ENCODE results near the gene FASTK.

- TF ChIP-seq CTCF (IDR thresholded peaks at IDR 0.05) (no peak), EZH2phosphoT487 (IDR thresholded peaks at IDR 0.05) (no peak)
Measured at GRCh38 chr7:151080522-151081169, at the start of gene FASTK.
